NCI-H2029 (cell line): ENCODE measurements around the gene SHOC2.
A peak's percentile ranks its signal among the peaks of the same experiment; 100 is the strongest.

ENCODE experiments used
- DNase-seq: peaks from one replicate; lab custom pipeline; 2025; lab: John Stamatoyannopoulos, UW

The SHOC2 gene

GRCh38 chr10:110919349-110919931, at the start of gene SHOC2:
Gene SHOC2 (plus strand): TSS chr10:110919604. CDS start chr10:110964359, 44,755 bp downstream.
- DNase-seq: peak; percentile 43

- no peak for DNase-seq
Observed at GRCh38 chr10:110870823-110871297, 48.5 kb upstream of the SHOC2 start.

- peak; percentile 91 for DNase-seq
Observed at GRCh38 chr10:110871298-110872084, 47.9 kb upstream of the SHOC2 start, which contains the start of gene PDCD4. Gene PDCD4 (plus strand): TSS chr10:110871928. CDS start chr10:110876028, 4,100 bp downstream.

DNA sequence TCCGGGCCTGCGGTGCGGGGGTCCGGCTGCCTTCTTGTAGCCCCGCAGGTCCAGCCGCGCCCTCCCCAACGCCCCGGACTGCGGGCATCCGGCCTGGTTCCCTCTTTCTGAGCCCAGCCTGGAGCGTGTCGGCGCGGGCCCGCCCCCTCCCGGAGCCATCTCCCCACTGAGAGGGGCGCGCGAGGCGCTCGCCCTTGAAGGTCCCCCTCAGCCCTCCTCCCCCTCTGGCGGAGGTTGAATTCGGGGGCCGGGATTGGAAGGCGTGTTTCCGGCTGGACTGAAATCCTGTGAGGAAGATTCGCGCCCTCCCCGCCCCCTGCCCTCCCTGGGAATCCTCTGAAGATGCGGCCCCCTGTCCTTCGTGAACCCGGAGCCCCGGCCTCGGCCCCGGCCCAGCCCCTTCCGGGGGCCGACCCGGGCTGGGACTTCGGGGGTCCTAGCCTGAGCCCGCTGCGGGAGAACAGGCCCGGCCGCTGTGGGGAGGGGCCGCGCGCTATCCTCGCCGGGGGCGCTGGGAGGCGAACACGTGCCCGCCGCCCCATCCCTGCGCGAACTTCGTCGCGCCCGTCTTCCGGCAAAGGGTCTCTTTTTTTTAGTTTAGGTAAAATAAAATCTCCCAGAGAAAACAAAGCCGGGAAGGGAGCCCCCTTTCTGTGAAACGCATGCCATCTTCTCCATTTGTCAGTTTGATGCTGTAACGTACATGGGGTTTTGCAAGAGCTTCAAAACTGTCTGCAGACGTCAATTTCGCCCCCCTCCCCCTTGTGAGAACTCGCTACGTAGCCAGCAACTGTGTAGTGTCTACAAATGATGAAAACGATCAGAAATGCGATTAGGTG, 47.0 kb upstream of the SHOC2 start:
- DNase-seq: peak; percentile 17

GRCh38 chr10:110872984-110873923, 46.1 kb upstream of the SHOC2 start:
- DNase-seq: no peak

- DNase-seq: no peak
Observed at GRCh38 chr10:110873951-110874350, 45.5 kb upstream of the SHOC2 start.

DNA sequence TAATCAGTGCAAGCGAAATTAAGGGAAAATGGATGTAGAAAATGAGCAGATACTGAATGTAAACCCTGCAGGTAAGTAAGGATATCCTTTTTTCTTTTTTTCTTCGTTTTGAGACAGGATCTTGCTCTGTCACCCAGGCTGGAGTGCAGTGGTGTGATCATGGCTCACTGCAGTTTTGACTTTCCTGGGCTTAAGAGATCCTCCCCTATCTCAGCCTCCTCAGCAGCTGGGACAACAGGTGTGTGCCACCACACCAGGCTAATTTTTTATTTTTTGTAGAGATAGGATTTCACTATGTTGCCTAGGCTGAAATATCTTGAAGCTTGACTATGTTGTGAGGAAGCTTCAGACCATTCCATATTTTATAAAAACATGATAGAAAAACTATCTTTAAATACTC, 43.4 kb upstream of the SHOC2 start:
- DNase-seq: no peak

DNA sequence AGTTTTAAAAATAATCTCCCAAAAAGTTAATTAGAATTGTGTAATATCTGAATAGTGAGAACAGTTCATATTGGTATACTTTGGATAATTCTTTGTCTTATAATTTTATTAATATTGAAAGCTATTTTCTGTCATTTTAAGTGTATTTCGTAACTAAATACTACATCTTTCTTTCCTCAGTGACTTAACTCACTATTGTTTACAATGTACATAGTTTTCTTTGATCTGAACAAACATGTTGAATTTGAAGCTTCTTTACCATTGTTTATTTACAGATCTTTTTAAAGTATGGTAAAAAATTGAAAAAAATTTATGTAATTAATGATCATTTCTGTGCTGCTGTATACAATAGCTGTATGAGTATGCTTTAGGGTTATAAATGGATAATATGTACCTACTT, 42.6 kb upstream of the SHOC2 start:
- DNase-seq: no peak

GRCh38 chr10:110880012-110880411, 39.4 kb upstream of the SHOC2 start:
- no peak for DNase-seq

DNA sequence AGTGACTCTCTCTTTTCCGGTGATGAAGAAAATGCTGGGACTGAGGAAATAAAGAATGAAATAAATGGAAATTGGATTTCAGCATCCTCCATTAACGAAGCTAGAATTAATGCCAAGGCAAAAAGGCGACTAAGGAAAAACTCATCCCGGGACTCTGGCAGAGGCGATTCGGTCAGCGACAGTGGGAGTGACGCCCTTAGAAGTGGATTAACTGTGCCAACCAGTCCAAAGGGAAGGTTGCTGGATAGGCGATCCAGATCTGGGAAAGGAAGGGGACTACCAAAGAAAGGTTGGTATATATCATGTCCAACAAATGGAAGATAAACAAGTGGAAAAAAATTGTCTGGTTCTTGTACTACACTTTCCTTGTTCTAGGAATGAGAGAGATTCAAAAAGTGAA, 38.2 kb upstream of the SHOC2 start:
- no peak for DNase-seq

GRCh38 chr10:110881905-110882304, 37.5 kb upstream of the SHOC2 start:
- DNase-seq: no peak

DNA sequence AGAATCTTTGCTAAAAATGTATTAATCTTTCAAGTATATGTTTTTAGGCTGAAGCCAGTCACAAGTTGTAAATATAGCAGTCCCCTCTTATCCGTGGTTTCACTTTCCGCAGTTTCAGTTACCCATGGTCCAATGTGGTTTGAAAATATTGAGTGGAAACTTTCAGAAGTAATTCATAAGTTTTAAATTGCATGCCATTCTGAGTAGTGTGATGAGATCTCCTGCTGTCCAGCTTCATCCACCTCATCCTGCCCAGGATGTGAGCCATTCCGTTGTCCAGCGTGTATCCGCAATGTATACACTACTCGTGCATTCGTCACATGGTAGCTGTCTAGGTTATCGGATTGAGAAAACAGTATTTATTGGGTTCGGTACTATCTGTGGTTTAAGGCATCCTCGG, 35.5 kb upstream of the SHOC2 start:
- DNase-seq: no peak

GRCh38 chr10:110885932-110886674, 33.3 kb upstream of the SHOC2 start:
- DNase-seq: no peak

GRCh38 chr10:110887560-110887959, 31.8 kb upstream of the SHOC2 start:
- DNase-seq: no peak

DNA sequence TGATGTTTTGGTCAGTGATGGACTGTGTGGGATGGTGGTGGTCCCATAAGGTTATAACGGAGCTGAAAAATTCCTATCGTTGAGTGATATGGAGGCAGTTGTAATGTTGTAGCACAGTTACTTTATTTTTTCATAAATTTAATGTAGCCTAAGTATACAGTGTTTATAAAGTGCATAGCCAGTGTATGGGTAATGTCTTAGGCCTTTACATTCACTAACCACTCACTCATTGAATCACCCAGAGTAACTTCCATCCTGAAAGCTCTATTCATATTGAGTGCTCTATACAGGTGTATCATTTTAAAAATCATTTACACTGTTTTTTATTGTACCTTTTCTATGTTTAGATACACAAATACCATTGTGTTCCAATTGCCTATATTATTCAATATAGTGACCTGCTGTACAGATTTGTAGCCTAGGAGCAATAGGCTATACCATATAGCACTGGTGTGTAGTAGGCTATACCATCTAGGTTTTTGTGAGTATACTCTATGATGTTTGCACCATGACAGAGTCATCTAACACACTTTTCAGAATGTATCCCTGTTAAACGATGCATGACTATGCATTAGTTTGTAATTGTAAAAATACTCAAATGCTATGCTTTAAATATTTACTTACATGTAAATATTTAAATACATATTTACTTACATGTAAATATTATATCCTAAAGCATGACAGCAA, 26.7 kb upstream of the SHOC2 start:
- DNase-seq: no peak

DNA sequence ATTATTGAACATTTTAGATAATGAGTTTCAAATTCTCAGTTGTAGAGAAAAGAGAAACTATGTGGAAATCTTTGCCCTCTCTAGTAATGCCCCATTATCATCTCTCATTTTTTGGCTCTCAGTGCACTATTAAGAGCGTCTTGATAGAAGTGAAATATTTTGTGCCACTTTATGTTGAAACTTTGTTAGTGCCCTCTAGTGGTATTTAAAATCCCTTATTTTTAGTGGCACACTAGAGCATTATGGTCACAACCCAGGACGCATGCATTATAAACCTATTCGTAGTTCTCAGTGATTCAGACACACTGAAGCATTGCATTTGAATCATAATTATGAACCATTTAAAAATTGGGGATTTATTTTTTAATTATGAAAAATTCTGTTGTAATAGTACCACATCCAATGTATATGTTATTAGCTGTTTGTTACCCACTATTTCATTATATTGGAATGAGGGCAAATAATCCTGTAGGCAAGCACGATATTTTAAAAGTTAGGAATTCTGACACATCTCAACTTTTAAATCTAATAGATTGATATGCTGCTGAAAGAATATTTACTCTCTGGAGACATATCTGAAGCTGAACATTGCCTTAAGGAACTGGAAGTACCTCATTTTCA, 25.7 kb upstream of the SHOC2 start:
- peak; percentile 2 for DNase-seq

GRCh38 chr10:110897184-110897583, 22.2 kb upstream of the SHOC2 start:
- no peak for DNase-seq

DNA sequence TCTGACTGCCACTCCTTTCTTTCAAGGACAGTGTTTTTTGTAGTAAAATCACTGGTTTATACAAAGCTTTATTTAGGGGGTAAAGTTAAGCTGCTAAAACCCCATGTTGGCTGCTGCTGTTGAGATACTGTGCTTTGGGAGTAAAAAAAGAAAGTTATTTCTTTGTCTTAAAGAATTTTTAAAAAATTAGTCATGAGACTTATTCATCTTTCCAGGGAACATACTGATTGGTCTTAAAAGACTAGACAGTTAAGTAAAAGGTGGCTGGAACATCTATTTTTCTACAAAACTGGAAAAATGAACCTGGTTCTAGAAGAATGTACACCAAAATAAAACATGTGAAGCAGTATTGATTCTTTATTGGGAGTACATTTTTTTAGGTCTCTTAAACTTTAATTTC, 21.0 kb upstream of the SHOC2 start:
- DNase-seq: no peak

- no peak for DNase-seq
Observed at GRCh38 chr10:110900983-110901382, 18.4 kb upstream of the SHOC2 start.
